Stimulated activated CD4-positive, alpha-beta T cell treated with anti-CD3 and anti-CD28 coated beads, Interleukin-4, amount 100 ng/mL, for 48 hours (primary cell): ENCODE measurements around the gene CFAP61.
"Not testable (repeated sequence)": the region's sequence is repeated elsewhere in the genome, so short reads cannot be mapped to it uniquely, and the experiment has no call there.

Source experiments
- DNase-seq, 2 donors: peaks; one replicate each; pipeline ENCODE4 v3.0.0-alpha.2; 2020; ENCODE audit warnings: low read depth in 2 of 2

CFAP61 gene

DNA sequence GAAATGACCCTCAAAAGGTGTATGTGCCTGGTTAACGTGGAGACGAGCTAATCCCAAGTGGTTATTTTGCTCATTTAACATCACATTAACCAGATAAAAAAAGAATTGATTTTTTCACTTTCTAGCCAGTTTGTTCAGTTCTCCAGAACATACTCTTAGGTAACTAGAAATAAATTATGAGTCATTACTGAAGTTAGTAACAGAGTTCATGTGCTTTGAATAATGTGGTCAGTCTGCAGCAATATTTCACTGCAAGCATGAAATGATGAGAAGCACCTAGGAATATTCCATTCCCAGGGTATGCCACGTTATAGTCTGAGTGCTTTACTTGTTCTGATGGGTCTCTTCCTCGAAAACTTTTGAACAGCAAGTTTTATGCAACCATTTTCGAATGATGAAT lies 177.3 kb downstream of the CFAP61 start:
- DNase-seq: no peak

DNA sequence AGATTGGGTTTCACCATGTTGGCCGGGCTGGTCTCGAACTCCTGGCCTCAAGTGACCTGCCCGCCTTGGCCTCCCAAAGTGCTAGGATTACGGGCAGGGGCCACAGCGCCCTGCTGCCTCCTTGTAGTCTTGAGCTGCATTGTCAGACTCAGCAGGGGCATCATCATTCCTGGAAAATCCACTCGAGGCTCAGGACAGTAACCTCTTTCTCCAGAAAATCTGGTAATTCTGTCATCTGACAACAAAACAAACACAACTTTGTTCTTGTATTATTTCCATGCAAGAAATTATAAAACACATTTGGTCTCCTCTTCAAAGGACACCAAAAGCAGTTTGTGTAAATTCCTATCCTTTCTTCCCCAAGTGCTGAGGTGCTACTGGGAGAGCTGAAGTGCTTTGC lies 178.4 kb downstream of the CFAP61 start:
- no peak for DNase-seq

DNA sequence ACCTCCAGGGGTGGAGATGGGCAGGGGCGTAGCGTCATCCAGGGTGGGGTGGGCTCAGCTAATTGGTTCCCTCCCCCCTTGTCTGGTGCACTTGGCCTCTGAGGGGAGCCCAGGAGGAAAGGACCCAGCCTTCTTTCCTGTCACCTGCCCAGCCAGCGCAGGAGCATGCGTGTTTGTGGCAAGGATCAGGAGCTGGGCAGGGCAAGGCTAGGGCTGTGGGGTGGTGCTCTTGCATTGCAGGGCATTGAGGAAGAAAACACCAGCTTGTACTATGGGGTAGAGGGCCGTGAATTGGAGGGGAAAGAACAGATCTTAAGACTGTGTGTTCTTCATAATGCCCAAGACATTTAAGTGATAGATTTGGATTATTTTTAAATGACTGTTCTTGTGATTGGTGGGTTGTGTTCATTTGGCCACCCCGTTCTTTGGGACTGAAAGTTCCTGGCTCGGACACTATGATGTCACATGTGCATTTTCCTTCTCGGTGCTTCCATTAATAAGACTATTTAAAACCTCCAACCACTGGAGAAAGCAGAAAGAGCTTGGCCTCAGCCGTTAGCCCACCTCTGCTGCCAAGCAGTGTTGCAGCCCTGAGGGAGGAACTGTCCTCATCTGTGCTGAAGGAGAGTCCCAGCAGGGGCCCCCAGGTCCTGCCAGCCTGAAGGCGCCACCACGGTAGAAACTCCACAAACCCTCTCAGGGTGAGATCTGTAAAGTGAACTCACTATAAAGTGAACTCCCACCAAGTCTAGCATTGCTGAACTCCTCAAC lies 179.4 kb downstream of the CFAP61 start:
- no peak for DNase-seq

DNA sequence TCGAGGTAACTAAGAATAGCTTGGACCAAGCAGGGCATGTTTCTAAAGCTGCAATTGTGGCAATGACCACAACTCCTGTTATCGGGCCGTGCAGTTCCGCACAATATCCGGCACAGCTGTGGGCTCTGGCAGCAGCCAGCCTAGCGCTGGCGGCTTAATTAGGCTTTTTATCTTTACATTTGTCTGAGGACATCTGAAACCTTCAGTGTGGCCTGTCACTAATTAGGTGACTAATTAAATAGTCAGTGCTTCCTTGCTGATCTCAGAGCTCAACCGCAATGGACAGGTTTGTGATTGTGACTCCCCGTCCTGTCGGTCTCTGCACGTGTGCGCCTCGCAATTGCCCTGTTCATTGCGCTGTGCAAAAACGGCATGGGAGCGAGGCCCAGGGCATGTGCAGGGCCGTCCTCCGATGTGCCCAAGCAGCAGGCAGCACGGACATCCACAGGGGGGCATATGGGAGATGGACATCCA lies 180.7 kb downstream of the CFAP61 start:
- no peak for DNase-seq

DNA sequence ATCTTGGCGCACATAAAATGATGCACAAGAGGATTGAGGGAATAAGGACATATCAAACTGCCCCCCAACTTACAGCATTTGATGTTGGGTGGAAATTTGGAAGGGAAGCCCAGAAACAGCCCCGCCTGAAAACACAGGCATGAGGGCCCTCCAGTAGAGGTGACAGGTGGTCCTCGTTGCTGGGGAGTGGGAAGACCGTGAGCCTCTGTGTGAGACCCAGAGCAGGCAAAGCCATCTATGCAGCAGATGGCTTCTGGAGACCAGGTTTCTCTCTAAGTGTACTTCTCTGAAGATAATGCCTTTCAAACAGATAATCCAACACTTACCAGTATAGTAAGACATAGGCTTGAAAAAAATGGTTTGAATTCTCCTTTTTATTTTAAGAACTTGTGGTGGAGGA lies 183.3 kb downstream of the CFAP61 start:
- no peak for DNase-seq

DNA sequence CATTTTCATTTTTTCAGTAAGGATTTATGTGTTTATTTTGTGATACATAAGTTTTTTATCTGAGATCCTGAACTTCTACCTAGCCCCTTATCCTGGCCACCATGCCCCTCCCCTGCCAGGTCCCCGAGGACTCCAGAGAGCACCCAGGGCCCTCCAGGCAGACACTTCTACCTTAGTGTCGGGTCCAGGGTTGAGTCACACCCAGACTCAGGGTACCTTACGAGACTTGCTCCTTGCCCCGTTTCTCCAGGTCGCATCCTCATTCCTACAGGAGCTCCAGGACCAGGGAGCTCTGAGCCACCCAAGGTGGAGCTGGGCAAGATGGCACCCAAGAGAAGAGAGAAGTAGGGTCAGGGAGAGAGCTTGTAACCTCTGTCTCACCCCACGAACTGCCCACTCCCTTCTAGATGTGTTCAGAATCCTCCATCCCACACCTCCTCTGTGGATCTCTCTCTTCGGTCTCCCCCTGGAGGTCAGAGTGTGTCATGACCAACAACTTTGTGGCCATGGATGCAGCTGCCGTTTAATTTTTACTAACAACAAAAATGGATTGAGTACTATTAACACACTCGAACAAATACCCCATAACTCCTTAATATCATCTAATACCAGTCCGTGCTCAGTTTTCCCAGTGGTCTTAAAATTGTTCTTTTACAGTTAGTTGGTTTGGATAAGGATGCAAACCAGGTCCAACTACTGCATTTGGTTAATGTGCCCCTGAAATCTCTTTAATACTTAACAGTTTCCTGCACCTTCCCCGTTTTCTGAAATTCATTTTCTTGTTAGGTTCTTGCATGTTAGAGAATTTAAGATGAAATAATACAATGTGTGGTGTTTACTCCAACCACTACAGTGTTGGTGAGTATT lies 185.0 kb downstream of the CFAP61 start:
- peak; percentile 12 to 28 for DNase-seq

DNA sequence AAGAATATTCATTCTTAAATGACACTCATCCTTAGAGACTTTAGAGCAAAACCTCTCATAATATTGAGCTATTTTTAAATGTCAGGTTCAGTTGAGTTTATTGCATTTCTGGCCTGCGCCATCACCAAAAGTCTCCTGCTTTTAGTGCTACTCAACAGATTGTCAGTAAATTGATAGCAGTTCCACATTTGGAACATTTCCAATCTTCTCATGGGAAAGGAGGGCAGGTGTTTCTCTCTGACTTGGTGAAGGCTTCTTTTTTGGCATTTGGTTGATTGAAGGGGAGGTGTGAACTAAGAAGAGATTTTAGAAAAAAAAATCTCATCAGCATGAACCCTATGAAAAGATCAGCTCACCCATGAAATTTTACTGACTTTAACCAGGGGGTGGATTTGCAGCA lies 189.6 kb downstream of the CFAP61 start:
- DNase-seq: no peak

DNA sequence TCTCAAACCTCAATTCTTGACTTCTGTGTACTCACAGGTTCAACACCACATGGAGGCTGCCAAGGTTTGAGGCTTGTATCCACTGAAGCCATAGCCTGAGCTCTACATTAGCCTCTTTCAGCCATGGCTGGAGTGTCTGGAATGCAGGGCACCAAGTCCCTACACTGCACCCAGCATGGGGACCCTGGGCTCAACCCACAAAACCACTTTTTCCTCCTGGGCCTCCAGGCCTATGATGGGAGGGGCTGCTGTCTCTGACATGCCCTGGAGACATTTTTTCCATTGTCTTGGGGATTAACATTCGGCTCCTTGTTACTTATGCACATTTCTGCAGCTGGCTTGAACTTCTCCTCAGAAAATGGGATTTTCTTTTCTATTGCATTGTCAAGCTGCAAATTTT lies 192.1 kb downstream of the CFAP61 start:
- DNase-seq: not testable (repeated sequence)

DNA sequence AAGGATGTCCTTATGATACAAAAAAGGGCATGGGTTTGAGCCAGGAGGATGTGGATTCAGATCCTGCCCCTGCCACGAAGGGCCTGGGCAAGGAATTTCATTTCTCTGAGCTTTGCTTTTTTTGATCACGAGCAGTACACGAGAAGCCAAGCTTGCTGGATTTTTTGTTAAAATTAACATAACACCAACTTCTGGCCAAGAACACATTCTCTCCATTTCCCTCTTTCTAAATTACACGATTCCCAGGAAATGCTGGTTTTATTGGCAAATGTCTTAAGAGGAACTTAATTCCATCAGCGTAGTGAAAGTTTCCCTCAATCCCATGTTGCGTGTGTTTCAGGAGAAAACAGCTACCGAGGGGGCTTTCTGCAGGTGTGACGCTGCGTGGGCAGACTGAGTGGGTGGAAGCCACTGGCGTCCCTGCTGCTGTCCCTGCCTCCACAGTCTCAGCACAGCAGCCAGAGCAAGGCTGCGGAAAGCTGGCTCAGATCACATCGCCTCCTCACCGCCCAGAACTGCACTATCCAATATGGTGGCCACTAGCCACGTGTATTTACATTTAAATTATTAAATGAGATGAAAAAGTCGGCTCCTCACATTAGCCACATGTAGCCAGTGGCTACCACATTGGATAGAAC lies 194.8 kb downstream of the CFAP61 start:
- DNase-seq: no peak

DNA sequence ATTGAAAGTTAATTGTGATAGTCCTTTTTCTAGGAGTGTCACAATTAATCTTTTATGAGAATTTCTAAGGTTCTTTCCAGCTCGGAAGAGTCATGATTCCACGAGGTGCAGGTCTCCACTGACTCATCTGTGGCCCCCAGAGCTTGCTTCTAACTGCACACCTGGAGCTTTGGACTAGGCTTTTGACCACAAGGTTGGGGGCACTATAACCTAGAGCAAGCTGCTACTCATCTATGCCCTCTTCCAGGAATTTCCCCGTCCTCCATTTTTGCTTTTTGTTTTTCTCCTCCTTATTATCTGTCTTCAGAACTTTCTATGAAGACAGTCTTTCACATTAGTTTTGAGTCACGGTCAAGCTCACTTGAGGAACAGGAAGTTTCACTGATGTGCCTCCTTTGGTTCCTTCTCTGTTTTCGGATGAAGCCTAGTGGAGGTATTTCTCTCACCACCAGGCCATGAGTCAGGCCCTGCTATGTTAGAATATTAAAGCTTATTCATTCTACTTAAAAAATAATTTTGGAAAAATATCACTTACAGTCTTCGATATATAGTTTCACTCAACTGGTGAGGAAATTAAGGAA lies 196.4 kb downstream of the CFAP61 start:
- DNase-seq: no peak

DNA sequence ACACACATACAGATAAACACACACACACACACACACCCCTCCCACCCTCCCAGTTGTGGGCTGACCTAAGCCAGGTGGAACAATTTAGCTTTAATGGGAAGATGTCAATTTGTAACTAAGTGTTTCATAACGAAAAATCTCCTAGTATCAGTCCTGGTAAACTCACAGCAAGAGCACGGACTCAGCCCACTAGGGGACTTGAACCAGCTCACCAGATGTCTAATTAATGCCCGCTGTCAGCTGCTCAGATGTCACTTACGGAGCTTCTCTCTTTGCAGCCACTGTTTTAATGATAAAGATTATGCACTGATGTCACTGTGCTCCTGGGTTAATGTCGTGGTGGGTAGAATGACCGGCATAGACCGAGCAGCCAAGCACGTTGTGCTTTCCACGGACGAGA lies 199.0 kb downstream of the CFAP61 start:
- DNase-seq: no peak

DNA sequence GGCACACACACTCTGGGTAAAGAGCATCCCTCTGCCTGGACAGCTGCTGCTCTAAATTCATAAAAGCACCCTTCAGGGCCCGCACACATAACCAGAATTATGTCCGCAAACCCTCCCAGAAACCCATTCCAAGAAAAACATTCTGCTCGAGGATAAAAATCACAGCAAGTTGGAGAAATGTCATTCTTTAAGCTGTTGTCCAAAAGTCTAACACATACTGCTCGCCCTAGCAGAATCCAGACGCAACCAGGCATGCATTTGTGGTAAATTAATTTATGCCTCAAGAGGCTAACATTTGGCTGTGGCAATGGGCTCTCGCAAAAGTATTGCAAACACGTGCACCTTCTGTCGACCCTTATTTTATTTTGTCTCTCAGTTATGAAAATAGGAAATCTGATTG lies 199.5 kb downstream of the CFAP61 start:
- DNase-seq: no peak

DNA sequence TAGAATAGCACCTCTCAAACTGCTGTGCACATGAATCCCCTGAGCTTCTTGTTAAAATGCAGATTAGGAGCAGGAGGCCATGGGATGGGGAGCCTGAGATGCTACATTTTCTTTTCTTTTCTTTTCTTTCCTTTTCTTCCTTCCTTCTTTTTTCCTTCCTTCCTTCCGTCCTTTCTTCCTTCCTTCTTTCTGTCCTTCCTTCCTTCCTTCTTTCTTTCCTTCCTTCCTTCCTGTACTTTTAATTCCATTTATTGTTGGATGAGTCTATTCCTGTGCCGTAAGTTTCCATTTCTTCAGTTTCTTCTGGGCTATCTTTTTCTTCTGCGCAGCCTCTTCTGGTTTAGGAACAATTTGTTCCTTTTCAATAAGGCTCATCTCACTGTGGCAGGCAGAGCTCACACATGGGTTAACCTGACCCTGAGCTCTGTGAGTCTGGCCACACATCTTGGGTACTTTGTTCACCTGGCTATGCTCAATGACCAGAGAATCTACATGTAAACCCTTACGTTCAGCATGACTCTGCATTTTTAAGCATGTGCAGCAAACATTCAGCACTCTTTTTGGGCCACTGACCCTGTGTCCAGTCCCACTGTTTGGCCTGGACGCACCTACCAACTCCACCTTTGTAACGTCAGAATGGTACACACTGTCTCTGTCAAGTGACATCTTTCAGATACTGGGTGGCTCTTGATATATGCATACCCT lies 200.9 kb downstream of the CFAP61 start:
- no peak for DNase-seq

DNA sequence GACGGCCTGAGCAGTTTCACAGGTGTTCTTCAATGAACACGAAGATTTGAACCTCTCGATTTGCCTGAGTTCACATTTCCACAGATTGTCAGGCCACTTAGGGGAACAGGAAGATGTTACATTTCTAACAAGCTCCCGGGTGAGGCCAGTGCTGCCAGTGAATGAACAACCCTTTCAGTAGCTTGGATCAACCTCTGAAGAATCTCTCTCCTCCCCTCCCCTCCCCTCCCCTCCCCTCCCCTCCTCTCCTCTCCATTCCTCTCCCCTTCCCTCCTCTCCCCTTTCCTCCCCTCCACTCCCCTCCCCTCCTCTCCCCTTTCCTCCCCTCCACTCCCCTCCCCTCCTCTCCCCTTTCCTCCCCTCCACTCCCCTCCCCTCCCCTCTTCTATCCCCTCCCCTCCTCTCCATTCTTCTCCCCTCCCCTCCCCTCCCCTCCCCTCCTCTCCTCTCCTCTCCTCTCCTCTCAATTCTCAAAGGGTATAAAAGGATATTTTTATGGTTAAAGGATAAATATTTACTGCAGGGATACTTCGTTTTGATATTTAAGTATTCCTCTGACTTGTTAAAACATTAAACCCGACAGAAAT lies 201.5 kb downstream of the CFAP61 start:
- DNase-seq: no peak

DNA sequence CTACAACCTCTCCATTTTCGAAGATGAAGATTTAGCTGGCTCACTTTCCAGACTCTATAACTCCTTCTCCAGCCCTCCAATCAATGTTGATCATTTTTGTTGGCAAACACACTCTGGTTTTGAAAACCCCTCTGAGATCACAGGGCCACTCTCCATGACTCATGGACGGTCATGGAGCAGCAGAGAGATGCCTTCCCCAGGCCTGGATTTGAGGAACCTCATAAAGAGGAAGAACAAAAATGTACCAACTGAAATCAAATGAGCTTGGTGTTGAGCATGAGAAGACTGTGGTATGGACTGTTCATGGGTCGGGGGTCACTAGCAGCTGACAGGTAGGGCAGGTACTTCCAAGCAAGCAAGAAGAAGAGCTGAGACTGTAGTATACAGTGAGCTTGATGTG lies 202.8 kb downstream of the CFAP61 start:
- no peak for DNase-seq

DNA sequence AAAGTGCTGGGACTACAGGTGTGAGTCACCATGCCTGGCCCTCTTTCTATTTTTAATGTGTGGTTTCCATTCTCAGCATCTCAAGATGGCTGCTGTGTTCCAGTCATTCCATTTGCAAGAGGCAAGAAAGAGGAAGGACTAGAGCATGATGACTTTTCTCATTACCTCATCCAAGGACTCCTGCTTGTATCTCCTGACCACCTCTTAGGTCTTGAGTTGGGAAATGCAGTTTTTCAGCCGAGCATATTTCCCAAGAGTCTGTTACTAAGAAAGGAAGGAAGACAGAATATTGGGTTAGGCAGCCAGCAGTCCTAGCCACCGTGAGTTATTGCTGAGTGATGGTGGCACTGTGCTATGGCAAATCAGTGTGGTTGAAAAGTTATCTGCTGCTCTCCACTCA lies 207.2 kb downstream of the CFAP61 start:
- DNase-seq: no peak

DNA sequence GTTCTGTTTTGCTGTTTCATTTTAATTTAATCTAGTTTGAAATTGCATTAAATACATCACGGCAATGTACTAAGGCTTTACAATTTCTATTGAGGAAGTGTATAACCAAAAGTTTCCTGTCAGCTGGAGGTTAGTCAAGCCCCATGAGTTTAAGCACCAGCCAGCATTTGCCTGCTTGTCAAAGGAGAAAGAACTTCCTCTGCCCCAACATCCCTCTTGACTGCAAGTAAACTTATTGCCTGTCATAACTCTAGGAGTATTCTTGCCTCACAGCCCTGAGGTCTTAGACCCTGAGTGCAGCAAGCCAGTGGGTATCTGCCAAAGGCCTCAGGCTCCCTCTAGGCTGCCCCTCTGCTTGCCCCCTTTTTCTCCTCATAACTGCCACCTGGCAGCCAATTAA lies 208.8 kb downstream of the CFAP61 start:
- DNase-seq: no peak

DNA sequence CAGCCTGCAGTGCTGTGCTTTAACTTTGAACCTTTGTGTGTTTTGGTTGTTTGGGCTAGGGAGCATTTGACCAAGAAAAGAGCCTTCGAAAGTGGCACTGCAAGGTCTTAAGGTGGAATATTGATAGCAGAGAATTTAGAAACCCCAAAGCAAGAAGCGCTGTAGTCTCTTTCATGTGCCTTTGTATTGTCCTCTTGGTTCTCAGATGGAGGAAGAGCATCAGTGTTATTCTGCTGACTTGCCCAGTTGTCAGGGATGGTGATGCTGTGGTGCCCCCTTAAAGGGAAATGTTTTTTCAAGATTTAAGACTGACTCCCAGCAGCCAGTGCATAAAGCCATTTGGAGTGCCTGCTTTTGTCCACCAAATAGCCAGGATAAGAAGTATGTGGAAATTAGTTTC lies 212.9 kb downstream of the CFAP61 start:
- no peak for DNase-seq

DNA sequence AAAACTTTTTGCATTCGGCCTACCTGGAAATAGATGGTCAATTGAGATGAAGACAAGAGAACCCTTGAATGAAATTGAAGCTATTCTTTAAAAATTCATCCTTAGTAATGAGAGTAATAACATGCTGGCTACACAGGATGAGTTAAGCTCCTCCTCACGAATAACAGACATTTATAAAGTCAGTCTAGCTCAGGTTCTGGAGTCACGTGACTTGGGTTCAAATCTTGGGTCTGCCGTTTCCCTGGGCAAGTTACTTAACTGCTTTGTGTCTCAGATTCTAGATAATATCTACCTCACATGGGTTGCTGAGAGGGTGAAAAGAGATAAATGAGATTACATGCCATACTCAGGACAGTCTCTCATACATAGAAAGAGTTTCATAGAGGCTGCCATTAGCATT lies 214.2 kb downstream of the CFAP61 start:
- DNase-seq: no peak

DNA sequence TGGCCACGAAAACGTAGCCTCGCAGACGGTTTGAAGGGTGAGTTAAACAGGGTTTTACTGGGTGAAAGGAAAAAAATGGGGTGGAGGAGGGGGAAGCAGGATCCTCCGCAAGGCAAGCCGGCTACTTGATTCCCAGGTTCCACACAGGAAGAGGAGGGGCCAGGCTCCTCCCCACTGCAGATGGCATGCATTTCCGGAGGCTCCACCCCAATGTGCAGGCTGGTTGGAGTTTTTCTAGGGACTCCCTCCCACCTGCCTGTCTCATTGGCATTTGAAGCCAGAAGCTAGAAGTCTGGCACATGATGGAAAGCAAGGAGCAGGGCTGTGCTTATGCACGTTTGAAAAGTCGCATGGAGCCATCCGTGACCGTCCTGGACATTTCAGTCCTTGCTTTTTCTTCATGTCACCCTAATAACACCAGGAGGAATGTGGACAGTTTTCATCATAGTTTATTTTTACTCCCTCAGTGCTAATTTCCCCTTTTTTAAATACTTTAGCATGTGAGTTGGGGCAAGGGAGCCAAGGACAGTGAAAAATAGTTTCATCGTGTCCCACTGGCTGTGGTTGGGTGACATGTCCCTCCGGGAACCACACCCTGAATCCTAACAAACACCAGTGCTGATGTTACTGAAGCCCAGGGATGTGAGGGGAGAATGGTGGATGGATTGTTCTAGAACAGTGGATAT lies 215.5 kb downstream of the CFAP61 start:
- no peak for DNase-seq

DNA sequence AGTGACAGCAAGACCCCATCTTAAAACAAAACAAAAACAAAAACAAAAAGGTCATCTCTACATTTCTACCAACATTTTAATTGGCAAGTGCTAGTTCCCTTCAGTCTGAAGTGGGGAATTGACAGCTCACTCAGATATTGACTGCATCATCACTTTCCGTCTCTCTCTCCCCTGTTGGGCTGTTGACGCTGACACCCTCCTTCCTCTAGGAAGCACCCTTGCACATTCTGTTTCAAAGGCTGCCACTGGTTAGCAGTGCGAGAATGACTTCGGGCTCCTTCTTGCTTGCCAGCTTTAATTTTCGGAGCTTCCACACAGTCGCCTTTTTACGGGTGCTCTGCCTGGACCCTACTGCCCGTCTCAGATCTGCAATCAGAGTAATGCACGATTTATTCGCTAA lies 218.9 kb downstream of the CFAP61 start:
- no peak for DNase-seq
